Measurements from ENCODE around the gene CDK9. TPM values are rescaled to one million over a fixed set of nuclear protein-coding genes. Genes with fewer than 3 reads are reported as not detected.
A peak's percentile ranks its signal among the peaks of the same experiment; 100 is the strongest.

Gene CDK9
- total RNA-seq, 6 experiments from 2014 or later, result 52.0 to 61.3 (median 56.2) TPM

DNA sequence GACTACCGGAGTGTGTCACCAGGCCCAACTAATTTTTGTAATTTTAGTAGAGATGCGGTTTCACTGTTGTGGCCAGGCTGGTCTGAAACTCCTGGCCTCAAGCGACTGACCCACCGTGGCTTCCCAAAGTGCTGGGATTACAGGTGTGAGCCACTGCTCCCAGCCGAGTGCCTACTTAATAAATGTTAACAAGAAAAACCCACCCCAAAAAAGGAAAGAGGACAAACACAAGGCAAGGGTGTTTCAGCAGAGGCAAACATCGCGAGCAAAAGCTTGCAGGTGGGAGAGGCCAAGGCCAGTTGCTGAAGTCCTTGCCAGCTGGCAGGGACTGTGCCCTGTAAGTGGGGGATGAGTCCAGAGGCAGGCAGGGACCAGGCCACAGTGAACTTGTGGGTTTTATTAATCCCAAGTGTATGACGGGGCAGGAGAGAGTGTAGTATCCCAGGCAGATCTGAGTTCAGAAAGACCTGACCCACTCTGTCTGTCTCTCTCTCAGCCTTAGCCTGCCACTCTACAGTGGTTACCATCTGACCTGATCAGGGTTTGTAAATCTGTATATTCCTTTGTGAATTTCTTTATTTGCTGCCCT lies 10.5 kb downstream of the CDK9 start:
- H3K27me3 Mint-ChIP-seq (ENCODE audit: insufficient read depth), result peaks cover 5% of the 10 kb centered on the region
- TF ChIP-seq, protein P1, sequence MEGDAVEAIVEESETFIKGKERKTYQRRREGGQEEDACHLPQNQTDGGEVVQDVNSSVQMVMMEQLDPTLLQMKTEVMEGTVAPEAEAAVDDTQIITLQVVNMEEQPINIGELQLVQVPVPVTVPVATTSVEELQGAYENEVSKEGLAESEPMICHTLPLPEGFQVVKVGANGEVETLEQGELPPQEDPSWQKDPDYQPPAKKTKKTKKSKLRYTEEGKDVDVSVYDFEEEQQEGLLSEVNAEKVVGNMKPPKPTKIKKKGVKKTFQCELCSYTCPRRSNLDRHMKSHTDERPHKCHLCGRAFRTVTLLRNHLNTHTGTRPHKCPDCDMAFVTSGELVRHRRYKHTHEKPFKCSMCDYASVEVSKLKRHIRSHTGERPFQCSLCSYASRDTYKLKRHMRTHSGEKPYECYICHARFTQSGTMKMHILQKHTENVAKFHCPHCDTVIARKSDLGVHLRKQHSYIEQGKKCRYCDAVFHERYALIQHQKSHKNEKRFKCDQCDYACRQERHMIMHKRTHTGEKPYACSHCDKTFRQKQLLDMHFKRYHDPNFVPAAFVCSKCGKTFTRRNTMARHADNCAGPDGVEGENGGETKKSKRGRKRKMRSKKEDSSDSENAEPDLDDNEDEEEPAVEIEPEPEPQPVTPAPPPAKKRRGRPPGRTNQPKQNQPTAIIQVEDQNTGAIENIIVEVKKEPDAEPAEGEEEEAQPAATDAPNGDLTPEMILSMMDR (IDR thresholded peaks at IDR 0.05), result no peak
- peak; percentile 55 for DNase-seq
- H3K27ac Mint-ChIP-seq, result peak overlapping the region; percentile 66
- no peaks in the 10 kb centered on the region; the same call in 1 of the 2 replicates for H3K36me3 Mint-ChIP-seq (ENCODE audit: low read depth)
- no peak overlapping the region for H3K4me3 Mint-ChIP-seq
- H3K9me3 Mint-ChIP-seq, result no peaks in the 10 kb centered on the region
- peaks cover 23% of the 10 kb centered on the region for H3K4me1 Mint-ChIP-seq (ENCODE audit: low read depth)

DNA sequence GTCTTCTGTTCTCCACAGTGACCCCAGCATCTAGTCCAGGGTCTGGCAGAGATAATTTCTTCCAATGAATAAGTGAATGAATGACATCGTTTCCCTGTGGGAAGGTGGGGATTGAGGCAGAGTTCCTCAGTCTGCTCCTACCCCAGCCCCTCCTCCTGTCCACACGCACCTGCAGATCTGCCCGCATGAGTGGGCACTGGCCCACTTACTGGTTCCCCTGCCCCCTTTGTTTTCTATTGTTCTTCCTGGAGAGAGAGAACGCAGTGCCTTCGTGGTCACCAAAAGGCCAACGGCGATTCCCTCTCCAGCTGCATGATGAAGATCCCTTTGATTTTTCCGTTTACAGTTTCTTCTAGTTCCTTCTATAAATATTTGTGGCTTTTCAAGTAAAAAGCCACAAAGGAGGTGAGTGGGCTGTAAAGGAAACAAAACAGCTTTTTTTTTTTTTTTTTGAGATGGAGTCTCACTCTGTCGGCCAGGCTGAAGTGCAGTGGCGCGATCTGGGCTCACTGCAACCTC lies 11.1 kb downstream of the CDK9 start:
- TF ChIP-seq, protein P1 (IDR thresholded peaks at IDR 0.05), result no peak
- H3K9me3 Mint-ChIP-seq, result no peaks in the 10 kb centered on the region
- H3K27ac Mint-ChIP-seq, result peak overlapping the region; percentile 66
- H3K27me3 Mint-ChIP-seq (ENCODE audit: insufficient read depth), result peaks cover 5% of the 10 kb centered on the region
- H3K4me1 Mint-ChIP-seq (ENCODE audit: low read depth), result peaks cover 29% of the 10 kb centered on the region
- H3K4me3 Mint-ChIP-seq, result peak overlapping the region; percentile 12; the same call in 1 of the 2 replicates
- H3K36me3 Mint-ChIP-seq (ENCODE audit: low read depth), result no peaks in the 10 kb centered on the region; the same call in 1 of the 2 replicates
- DNase-seq, result peak; percentile 33

DNA sequence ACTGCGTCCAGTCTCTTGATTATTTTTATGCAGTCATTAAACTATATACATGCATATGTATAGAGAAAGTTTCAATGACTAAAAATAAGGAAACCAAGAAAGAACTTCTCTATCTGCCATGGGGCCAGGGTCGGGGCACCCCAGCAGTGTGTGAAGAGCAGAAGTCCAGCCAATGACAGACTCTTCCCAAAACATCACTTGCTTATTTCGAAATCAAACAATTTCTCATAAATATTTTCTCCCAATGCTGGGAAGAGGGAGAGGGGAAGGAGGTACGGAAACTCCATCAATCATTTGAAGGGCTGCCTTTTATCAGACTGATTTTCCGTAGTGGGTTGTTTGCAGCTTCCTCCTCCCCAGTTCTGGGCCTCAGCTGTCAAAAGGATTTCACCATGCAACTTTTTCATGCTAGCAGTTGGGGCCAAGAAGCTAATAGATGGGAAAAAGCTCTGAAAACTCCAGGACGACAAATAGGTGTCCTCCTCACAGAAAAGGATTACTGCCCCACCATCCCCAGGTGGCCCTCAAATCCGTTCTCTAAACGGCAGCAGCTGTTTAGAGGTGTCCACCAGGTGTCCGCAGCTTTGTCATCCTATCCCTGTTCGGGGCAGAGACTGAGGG lies 16.2 kb downstream of the CDK9 start:
- peak overlapping the region; percentile 94 for H3K27ac Mint-ChIP-seq
- peak overlapping the region; percentile 97 for H3K4me3 Mint-ChIP-seq
- H3K4me1 Mint-ChIP-seq (ENCODE audit: low read depth), result peaks cover 20% of the 10 kb centered on the region
- H3K27me3 Mint-ChIP-seq (ENCODE audit: insufficient read depth), result 0 out of 2 replicates have a peak, but pooled peaks cover under 1% of the 10 kb centered on the region
- no peaks in the 10 kb centered on the region for H3K9me3 Mint-ChIP-seq
- peaks cover 6% of the 10 kb centered on the region; the same call in 1 of the 2 replicates for H3K36me3 Mint-ChIP-seq (ENCODE audit: low read depth)
- no peak for DNase-seq
- TF ChIP-seq, protein P1 (IDR thresholded peaks at IDR 0.05), result peak; percentile 22; the same call in 1 of the 2 replicates

DNA sequence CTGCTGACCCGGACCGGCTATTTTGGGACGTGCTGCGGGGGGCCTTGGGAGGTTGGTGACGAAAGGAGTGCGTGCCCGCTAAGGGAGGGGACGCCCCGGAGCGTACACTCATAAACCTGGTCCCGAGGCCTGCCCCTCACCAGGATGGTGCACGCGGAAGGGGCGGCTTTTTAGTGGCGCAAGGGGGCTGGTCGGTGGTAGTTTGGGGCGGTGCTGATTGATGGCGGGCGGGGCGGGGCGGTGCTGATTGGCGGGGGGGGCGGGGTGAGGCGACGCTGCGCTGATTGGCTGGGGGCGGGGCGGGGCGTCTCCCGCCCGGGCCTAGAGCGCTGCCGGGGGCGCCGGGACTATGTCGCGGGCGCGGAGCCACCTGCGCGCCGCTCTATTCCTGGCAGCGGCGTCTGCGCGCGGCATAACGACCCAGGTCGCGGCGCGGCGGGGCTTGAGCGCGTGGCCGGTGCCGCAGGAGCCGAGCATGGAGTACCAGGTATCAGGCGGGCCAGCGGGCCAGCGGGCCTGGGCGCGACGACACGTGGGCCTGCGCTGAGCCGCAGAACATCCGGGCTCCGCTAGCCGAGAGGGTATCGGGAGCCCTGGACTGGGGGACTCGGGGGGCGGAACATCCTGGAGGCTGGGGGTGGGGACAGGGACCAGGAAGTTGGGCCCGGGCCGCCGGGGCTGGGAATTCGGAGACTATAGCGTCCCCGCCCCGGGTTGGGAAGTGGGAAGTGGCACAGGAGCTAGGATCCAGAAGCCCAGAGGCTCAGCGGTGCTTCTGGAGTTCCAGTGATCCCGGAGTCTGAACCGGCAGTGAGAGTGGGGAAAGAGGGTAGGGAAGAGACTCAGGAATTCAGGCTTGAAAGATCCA lies 17.0 kb downstream of the CDK9 start, which contains the start of gene FPGS:
TSS of gene FPGS (plus strand) at position 307 of the 868 bp plus-strand sequence. CDS start at position 350, 43 bp downstream.
- no peaks in the 10 kb centered on the region for H3K27me3 Mint-ChIP-seq (ENCODE audit: insufficient read depth)
- H3K4me3 Mint-ChIP-seq, result peak within 1 kb of the TSS; percentile 97
- TF ChIP-seq, protein P1 (IDR thresholded peaks at IDR 0.05), result 0 out of 2 replicates have a peak, but pooled peaks have one; percentile 1
- peaks cover 18% of the 10 kb centered on the region for H3K4me1 Mint-ChIP-seq (ENCODE audit: low read depth)
- DNase-seq, result peak; percentile 78
- no peaks in the 10 kb centered on the region for H3K9me3 Mint-ChIP-seq
- peak within 1 kb of the TSS; percentile 94 for H3K27ac Mint-ChIP-seq
- H3K36me3 Mint-ChIP-seq (ENCODE audit: low read depth), result peaks cover 14% of the 10 kb centered on the region; the same call in 1 of the 2 replicates

All from HFFc6 (cell line).